ENCODE measurements around the gene SKAP2.

DNA sequence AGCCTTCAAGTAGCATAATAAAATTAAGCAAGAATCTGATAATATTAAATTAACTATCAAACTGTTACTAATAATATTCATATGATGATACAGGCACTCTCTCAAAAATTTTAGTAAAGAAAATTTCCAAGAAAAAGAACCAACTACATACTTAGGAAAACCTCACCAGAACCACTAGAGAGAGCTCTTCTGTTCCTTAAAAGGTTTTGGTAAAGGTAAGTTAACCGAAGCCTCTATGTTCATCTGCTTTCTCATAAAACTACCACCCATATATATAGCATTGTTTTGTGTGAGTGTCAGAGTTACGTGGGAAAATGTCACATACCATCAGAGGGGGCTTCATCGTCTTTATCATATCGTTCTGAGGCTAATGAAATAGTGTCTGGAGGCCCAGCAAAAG lies 20.7 kb downstream of the SKAP2 start:
- TF ChIP-seq EZH2phosphoT487 (IDR thresholded peaks at IDR 0.05; ENCODE audit: unreplicated experiment) (no peak), ZNF331 (CRISPR knock-in tag; IDR thresholded peaks at IDR 0.05; ENCODE audit: low read depth) (no peak), POLR2AphosphoS5 (IDR thresholded peaks at IDR 0.05; ENCODE audit: low read depth) (no peak), JUNB (IDR thresholded peaks at IDR 0.05; ENCODE audit: unreplicated experiment) (no peak), ZNF114 (CRISPR knock-in tag; IDR thresholded peaks at IDR 0.05) (no peak), EZH2 (IDR thresholded peaks at IDR 0.05; ENCODE audit: low read depth, unreplicated experiment) (no peak)
- TF ChIP-seq, protein P1, sequence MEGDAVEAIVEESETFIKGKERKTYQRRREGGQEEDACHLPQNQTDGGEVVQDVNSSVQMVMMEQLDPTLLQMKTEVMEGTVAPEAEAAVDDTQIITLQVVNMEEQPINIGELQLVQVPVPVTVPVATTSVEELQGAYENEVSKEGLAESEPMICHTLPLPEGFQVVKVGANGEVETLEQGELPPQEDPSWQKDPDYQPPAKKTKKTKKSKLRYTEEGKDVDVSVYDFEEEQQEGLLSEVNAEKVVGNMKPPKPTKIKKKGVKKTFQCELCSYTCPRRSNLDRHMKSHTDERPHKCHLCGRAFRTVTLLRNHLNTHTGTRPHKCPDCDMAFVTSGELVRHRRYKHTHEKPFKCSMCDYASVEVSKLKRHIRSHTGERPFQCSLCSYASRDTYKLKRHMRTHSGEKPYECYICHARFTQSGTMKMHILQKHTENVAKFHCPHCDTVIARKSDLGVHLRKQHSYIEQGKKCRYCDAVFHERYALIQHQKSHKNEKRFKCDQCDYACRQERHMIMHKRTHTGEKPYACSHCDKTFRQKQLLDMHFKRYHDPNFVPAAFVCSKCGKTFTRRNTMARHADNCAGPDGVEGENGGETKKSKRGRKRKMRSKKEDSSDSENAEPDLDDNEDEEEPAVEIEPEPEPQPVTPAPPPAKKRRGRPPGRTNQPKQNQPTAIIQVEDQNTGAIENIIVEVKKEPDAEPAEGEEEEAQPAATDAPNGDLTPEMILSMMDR (conservative IDR thresholded peaks at IDR 0.05; ENCODE audit: low read depth in 2 of 2): peak; percentile 46 to 54
- TF ChIP-seq, protein P2, sequence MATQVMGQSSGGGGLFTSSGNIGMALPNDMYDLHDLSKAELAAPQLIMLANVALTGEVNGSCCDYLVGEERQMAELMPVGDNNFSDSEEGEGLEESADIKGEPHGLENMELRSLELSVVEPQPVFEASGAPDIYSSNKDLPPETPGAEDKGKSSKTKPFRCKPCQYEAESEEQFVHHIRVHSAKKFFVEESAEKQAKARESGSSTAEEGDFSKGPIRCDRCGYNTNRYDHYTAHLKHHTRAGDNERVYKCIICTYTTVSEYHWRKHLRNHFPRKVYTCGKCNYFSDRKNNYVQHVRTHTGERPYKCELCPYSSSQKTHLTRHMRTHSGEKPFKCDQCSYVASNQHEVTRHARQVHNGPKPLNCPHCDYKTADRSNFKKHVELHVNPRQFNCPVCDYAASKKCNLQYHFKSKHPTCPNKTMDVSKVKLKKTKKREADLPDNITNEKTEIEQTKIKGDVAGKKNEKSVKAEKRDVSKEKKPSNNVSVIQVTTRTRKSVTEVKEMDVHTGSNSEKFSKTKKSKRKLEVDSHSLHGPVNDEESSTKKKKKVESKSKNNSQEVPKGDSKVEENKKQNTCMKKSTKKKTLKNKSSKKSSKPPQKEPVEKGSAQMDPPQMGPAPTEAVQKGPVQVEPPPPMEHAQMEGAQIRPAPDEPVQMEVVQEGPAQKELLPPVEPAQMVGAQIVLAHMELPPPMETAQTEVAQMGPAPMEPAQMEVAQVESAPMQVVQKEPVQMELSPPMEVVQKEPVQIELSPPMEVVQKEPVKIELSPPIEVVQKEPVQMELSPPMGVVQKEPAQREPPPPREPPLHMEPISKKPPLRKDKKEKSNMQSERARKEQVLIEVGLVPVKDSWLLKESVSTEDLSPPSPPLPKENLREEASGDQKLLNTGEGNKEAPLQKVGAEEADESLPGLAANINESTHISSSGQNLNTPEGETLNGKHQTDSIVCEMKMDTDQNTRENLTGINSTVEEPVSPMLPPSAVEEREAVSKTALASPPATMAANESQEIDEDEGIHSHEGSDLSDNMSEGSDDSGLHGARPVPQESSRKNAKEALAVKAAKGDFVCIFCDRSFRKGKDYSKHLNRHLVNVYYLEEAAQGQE (IDR thresholded peaks at IDR 0.05; ENCODE audit: unreplicated experiment): no peak

Data from GM23338 (cell line).